ENCODE results near the gene GARRE1. TPM values are rescaled to one million over a fixed set of nuclear protein-coding genes. Genes with fewer than 3 reads are reported as not detected.

GARRE1 gene
- total and polyA plus RNA-seq, 2 of the 8 experiments (the other 6 are each of a cell fraction or from before 2014, with no cell fraction given): 16.4 to 23.1 TPM

DNA sequence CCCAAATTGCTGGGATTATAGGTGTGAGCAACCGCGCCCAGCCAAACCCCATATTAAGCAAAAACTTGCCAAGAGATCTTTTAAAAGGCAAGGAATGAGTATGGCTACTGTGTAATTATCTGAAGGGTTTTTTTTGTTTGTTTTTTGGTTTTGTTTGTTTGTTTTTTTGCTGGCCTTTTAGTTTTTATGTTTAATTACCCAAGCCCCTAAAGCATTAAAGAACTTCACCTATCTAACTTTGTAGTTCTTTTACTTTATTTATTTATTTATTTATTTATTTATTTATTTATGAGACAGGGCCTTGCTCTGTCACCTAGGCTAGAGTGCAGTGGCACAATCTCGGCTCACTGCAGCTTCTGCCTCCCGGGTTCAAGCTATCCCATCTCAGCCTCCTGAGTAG is 40.3 kb upstream of the GARRE1 start:
- no peak overlapping the region for H3K4me3 ChIP-seq (ENCODE audit: extremely low read depth in 1 of 4, insufficient read depth in 2 of 4, low read depth in 3 of 4, low read length in 4 of 4)
- POLR2A ChIA-PET (ENCODE audit: partially characterized antibody): no interaction called here
- H3K4ac ChIP-seq (replicated peaks; ENCODE audit: insufficient read length, low read depth, low read length): no peak overlapping the region
- H4K20me1 ChIP-seq (replicated peaks in 1 of 2; ENCODE audit: control insufficient read depth in 1 of 2, insufficient read depth in 2 of 2, low read length in 2 of 2): no peaks in the 10 kb centered on the region
- H2BK120ac ChIP-seq (replicated peaks; ENCODE audit: low read depth, low read length): no peak overlapping the region
- TF ChIP-seq BRCA1 (IDR thresholded peaks at IDR 0.05; ENCODE audit: low read depth, low read length) (no peak), EGR1 (IDR thresholded peaks at IDR 0.05; ENCODE audit: borderline replicate concordance, low read depth, low read length) (no peak), SIRT6 (IDR thresholded peaks at IDR 0.05; ENCODE audit: low read length) (no peak), HDAC2 (IDR thresholded peaks at IDR 0.05; ENCODE audit: borderline replicate concordance in 1 of 2, low read depth in 2 of 2, low read length in 2 of 2) (no peak), CHD1 (IDR thresholded peaks at IDR 0.05; ENCODE audit: low read depth, low read length) (no peak), SAP30 (IDR thresholded peaks at IDR 0.05; ENCODE audit: insufficient read depth, insufficient replicate concordance, low read length) (no peak), POLR2A (IDR thresholded peaks at IDR 0.05; ENCODE audit: control extremely low read depth in 1 of 2, low read depth in 2 of 2, low read length in 2 of 2) (no peak), GABPA (IDR thresholded peaks at IDR 0.05; ENCODE audit: borderline replicate concordance, insufficient read depth, low read length) (no peak), POU5F1 (IDR thresholded peaks at IDR 0.05; ENCODE audit: low read depth, low read length) (no peak)
- TF ChIP-seq, protein P1, sequence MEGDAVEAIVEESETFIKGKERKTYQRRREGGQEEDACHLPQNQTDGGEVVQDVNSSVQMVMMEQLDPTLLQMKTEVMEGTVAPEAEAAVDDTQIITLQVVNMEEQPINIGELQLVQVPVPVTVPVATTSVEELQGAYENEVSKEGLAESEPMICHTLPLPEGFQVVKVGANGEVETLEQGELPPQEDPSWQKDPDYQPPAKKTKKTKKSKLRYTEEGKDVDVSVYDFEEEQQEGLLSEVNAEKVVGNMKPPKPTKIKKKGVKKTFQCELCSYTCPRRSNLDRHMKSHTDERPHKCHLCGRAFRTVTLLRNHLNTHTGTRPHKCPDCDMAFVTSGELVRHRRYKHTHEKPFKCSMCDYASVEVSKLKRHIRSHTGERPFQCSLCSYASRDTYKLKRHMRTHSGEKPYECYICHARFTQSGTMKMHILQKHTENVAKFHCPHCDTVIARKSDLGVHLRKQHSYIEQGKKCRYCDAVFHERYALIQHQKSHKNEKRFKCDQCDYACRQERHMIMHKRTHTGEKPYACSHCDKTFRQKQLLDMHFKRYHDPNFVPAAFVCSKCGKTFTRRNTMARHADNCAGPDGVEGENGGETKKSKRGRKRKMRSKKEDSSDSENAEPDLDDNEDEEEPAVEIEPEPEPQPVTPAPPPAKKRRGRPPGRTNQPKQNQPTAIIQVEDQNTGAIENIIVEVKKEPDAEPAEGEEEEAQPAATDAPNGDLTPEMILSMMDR (IDR thresholded peaks at IDR 0.05; ENCODE audit: control extremely low read depth in 1 of 3, insufficient read depth in 1 of 3, low read depth in 1 of 3, low read length in 3 of 3): no peak
- no peak overlapping the region for H2BK20ac ChIP-seq (ENCODE audit: low read length)
- no peak overlapping the region for H3K56ac ChIP-seq (replicated peaks; ENCODE audit: insufficient read length, low read depth, low read length)
- H2BK5ac ChIP-seq (ENCODE audit: low read depth, low read length): no peak overlapping the region
- H4K8ac ChIP-seq (ENCODE audit: extremely low read depth, insufficient read depth, low read length): no peak overlapping the region
- H3K27me3 ChIP-seq (replicated peaks in 1 of 4; ENCODE audit: control insufficient read depth in 3 of 4, extremely low read depth in 1 of 4, insufficient read depth in 3 of 4, low read length in 3 of 4): no peaks in the 10 kb centered on the region
- no peak overlapping the region for H3K14ac ChIP-seq (ENCODE audit: insufficient read length)
- no peak overlapping the region for H3K27ac ChIP-seq (ENCODE audit: low read depth, low read length)
- no peak overlapping the region for H2AK5ac ChIP-seq (ENCODE audit: low read depth, low read length)
- no peak for DNase-seq (ENCODE audit: low read depth in 1 of 2, low spot score in 2 of 2)
- CTCF ChIA-PET (ENCODE audit: partially characterized antibody): no interaction called here
- no peaks in the 10 kb centered on the region for H3K23me2 ChIP-seq (ENCODE audit: low read depth, low read length)
- no peak for FAIRE-seq
- H3K9me3 ChIP-seq (ENCODE audit: insufficient read depth in 2 of 2, low read depth in 1 of 2, low read length in 1 of 2): no peaks in the 10 kb centered on the region
- no peak overlapping the region for H4K91ac ChIP-seq (replicated peaks; ENCODE audit: insufficient read length, low read length)
- no peak overlapping the region for H3K23ac ChIP-seq (ENCODE audit: insufficient read length)
- H3K18ac ChIP-seq (ENCODE audit: extremely low read depth, low read length): no peak overlapping the region
- WGBS, 2 experiments (ENCODE audit: extremely low coverage in 1 of 2, insufficient coverage in 1 of 2, insufficient read length in 1 of 2, insufficient replicate concordance in 2 of 2, low coverage in 1 of 2, low lambda C conversion rate in 2 of 2, missing lambda C conversion rate in 1 of 2): 96% methylated on average over 4 of the region's 4 CpGs; no CpG with 5 or more reads in 1 of the 2 experiments
- H3K79me1 ChIP-seq (ENCODE audit: low read depth, low read length): no peaks in the 10 kb centered on the region; the same call in 1 of the 2 replicates
- H4K5ac ChIP-seq (ENCODE audit: insufficient read length, low read depth, low read length): no peak overlapping the region
- H3K79me2 ChIP-seq (ENCODE audit: control insufficient read depth in 1 of 2, insufficient read depth in 2 of 2, low read length in 2 of 2): peaks cover 0 to 3% of the 10 kb centered on the region in 2 experiments; a peak in 1 of 4 replicates
- no peak overlapping the region for H2AFZ ChIP-seq (ENCODE audit: low read length)
- H3K36me3 ChIP-seq (ENCODE audit: control insufficient read depth in 2 of 4, insufficient read depth in 4 of 4, low read length in 3 of 4): peaks cover 3 to 54% (median 24%) of the 10 kb centered on the region in 4 experiments
- H2BK15ac ChIP-seq (ENCODE audit: low read length): no peak overlapping the region
- no peak overlapping the region for H3K9ac ChIP-seq (replicated peaks in 1 of 4; ENCODE audit: extremely low read depth in 1 of 4, low read depth in 3 of 4, low read length in 3 of 4)
- H2BK12ac ChIP-seq (ENCODE audit: low read depth, low read length): no peak overlapping the region
- no peak overlapping the region for H3K4me2 ChIP-seq (ENCODE audit: insufficient read depth in 1 of 2, low read depth in 2 of 2, low read length in 2 of 2)
- H3K4me1 ChIP-seq (replicated peaks in 1 of 4; ENCODE audit: control insufficient read depth in 3 of 4, insufficient read depth in 4 of 4, low read length in 3 of 4): no peaks in the 10 kb centered on the region

All from H1 (cell line).